ENCODE data around the gene ZHX3.
A peak's percentile ranks its signal among the peaks of the same experiment; 100 is the strongest.

Gene ZHX3

DNA sequence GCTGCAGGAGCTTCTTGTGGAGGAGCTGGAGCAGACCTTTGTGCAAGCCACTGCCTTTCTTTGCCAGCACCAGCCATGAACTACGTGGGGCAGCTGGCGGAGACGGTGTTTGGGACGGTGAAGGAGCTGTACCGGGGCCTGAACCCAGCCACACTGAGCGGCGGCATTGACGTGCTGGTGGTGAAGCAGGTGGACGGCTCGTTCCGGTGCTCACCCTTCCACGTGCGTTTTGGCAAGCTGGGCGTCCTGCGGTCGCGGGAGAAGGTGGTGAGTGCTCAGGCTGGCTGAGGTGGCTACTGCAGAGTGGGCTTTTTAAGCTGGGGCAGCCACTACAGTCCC lies 28.2 kb upstream of the ZHX3 start:
- peaks cover 0 to 2% of the 10 kb centered on the region in 2 experiments for H3K4me1 ChIP-seq (ENCODE audit: control insufficient read depth in 1 of 2, insufficient read depth in 1 of 2, low read depth in 1 of 2, low read length in 1 of 2)
- H3K27me3 ChIP-seq = peaks cover 27% of the 10 kb centered on the region
- H3K9me3 ChIP-seq = no peaks in the 10 kb centered on the region
- H3K4me3 ChIP-seq (ENCODE audit: low read depth in 1 of 2, low read length in 1 of 2) = no peak overlapping the region
- no peaks in the 10 kb centered on the region for H3K36me3 ChIP-seq
- TF ChIP-seq, protein P1, sequence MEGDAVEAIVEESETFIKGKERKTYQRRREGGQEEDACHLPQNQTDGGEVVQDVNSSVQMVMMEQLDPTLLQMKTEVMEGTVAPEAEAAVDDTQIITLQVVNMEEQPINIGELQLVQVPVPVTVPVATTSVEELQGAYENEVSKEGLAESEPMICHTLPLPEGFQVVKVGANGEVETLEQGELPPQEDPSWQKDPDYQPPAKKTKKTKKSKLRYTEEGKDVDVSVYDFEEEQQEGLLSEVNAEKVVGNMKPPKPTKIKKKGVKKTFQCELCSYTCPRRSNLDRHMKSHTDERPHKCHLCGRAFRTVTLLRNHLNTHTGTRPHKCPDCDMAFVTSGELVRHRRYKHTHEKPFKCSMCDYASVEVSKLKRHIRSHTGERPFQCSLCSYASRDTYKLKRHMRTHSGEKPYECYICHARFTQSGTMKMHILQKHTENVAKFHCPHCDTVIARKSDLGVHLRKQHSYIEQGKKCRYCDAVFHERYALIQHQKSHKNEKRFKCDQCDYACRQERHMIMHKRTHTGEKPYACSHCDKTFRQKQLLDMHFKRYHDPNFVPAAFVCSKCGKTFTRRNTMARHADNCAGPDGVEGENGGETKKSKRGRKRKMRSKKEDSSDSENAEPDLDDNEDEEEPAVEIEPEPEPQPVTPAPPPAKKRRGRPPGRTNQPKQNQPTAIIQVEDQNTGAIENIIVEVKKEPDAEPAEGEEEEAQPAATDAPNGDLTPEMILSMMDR (IDR thresholded peaks at IDR 0.05) = no peak
- no peak overlapping the region for H3K27ac ChIP-seq

- no peak overlapping the region for H3K4me3 ChIP-seq (ENCODE audit: low read depth in 1 of 2, low read length in 1 of 2)
- H3K9me3 ChIP-seq = no peaks in the 10 kb centered on the region
- no peaks in the 10 kb centered on the region for H3K36me3 ChIP-seq
- no peak overlapping the region for H3K27ac ChIP-seq
- peaks cover 27% of the 10 kb centered on the region for H3K27me3 ChIP-seq
- peaks cover 0 to 7% of the 10 kb centered on the region in 2 experiments for H3K4me1 ChIP-seq (ENCODE audit: control insufficient read depth in 1 of 2, insufficient read depth in 1 of 2, low read depth in 1 of 2, low read length in 1 of 2)
- TF ChIP-seq, protein P1 (IDR thresholded peaks at IDR 0.05) = no peak
Observed at GRCh38 chr20:41344938-41345728, 27.6 kb upstream of the ZHX3 start.

- H3K27me3 ChIP-seq = peaks cover 28% of the 10 kb centered on the region
- H3K27ac ChIP-seq = no peak overlapping the region
- no peak overlapping the region for H3K4me3 ChIP-seq (ENCODE audit: low read depth in 1 of 2, low read length in 1 of 2)
- TF ChIP-seq, protein P1 (IDR thresholded peaks at IDR 0.05) = no peak
- H3K4me1 ChIP-seq (ENCODE audit: control insufficient read depth in 1 of 2, insufficient read depth in 1 of 2, low read depth in 1 of 2, low read length in 1 of 2) = peaks cover 0 to 12% of the 10 kb centered on the region in 2 experiments
- no peaks in the 10 kb centered on the region for H3K9me3 ChIP-seq
- no peaks in the 10 kb centered on the region for H3K36me3 ChIP-seq
Observed at GRCh38 chr20:41344477-41344876, 26.9 kb upstream of the ZHX3 start.

DNA sequence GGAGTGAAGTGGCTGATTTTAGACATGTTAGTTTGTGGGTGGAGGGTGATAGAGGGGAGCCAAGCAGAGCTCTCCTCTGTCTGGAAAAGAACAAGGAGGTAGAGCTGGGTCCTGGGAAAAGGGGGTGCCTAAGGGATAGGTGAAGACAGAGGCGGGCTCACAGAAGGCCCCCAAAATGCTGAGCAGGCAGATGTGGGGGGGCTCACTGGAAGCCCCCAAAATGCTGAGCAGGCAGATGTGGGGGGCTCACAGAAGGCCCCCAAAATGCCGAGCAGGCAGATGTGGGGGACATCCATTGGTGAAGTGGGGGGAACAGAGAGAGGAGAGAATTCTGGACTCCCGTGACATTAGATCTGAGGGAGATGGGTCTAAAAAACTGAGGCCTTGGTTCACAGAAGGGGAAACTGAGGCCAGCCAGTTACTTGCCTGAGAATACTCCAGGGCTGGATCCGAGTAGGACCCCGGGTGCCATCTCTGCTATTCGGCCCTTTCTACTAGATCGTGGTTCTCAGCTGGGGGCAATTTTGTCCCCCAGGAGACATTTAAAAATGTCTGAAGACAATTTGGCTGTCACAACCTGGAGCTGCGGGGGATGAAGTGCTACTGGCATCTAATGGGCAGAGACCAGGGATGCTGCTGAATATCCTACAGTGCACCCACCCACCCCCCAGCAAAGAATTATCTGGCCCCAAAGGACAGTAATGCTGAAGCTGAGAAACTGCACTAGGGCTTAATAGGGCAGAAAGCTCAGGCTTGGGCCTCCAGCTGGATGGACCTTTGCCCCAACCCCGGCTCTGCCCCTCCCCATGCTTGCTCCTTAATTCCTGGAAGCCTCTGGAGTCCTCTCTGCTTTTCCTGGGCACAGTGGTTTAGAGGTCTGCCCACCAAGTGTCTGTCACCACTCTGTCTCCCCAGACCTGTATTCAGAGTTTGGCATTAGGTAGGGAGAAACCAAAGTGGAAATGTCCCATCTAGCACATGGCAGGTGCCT lies 25.2 kb upstream of the ZHX3 start:
- peaks cover 0 to 12% of the 10 kb centered on the region in 2 experiments for H3K4me1 ChIP-seq (ENCODE audit: control insufficient read depth in 1 of 2, insufficient read depth in 1 of 2, low read depth in 1 of 2, low read length in 1 of 2)
- H3K27ac ChIP-seq = no peak overlapping the region
- H3K36me3 ChIP-seq = no peaks in the 10 kb centered on the region
- H3K9me3 ChIP-seq = no peaks in the 10 kb centered on the region
- H3K4me3 ChIP-seq (ENCODE audit: low read depth in 1 of 2, low read length in 1 of 2) = no peak overlapping the region
- TF ChIP-seq, protein P1 (IDR thresholded peaks at IDR 0.05) = no peak
- peaks cover 45% of the 10 kb centered on the region for H3K27me3 ChIP-seq

- Histone ChIP-seq H3K27me3 (peaks cover 62% of the 10 kb centered on the region), H3K4me1 (ENCODE audit: control insufficient read depth in 1 of 2, insufficient read depth in 1 of 2, low read depth in 1 of 2, low read length in 1 of 2) (peaks cover 0 to 12% of the 10 kb centered on the region in 2 experiments), H3K36me3 (no peaks in the 10 kb centered on the region), H3K27ac (no peak within 1 kb of the TSS), H3K4me3 (ENCODE audit: low read depth in 1 of 2, low read length in 1 of 2) (no peak within 1 kb of the TSS), H3K9me3 (no peaks in the 10 kb centered on the region)
- TF ChIP-seq, protein P1 (IDR thresholded peaks at IDR 0.05) = peak; percentile 13
Observed at GRCh38 chr20:41340327-41341055, 23.0 kb upstream of the ZHX3 start, which contains the start of gene LPIN3. Gene LPIN3 (plus strand): TSS chr20:41340821. CDS start chr20:41345804, 4,983 bp downstream.

All from neutrophil (primary cell).